Ascending aorta (tissue), 2 donors: Measurements from ENCODE around the gene OR4F6. TPM values are rescaled to one million over a fixed set of nuclear protein-coding genes. Genes with fewer than 3 reads are reported as not detected.
"Not testable (repeated sequence)": the region's sequence is repeated elsewhere in the genome, so short reads cannot be mapped to it uniquely, and the experiment has no call there.

Experiments
- DNase-seq, 2 donors: peaks; one replicate each; pipeline ENCODE4 v3.0.0-alpha.2; 2019; ENCODE audit warnings: low spot score in 2 of 2
- H3K27ac ChIP-seq, 2 donors: fragments of 200-600 bp; sonication (generic); one replicate each; pipeline ENCODE4 v1.5.1; 2016 to 2017; ENCODE audit warnings: mild to moderate bottlenecking in 1 of 2
- H3K27me3 ChIP-seq: fragments of 200-600 bp; sonication (generic); one replicate; pipeline ENCODE4 v1.5.1; 2017
- H3K36me3 ChIP-seq, 2 donors: fragments of 200-600 bp; sonication (generic); one replicate each; pipeline ENCODE4 v1.5.1; 2016
- H3K4me1 ChIP-seq, 2 donors: fragments of 200-600 bp; sonication (generic); one replicate each; pipeline ENCODE4 v1.5.1; 2016 to 2017; ENCODE audit warnings: mild to moderate bottlenecking in 1 of 2
- H3K4me3 ChIP-seq, 2 donors: fragments of 200-600 bp; sonication (generic); one replicate each; pipeline ENCODE4 v1.5.1; 2016 to 2017; ENCODE audit warnings: mild to moderate bottlenecking in 1 of 2
- H3K9me3 ChIP-seq, 2 donors: fragments of 200-600 bp; sonication (generic); one replicate each; pipeline ENCODE4 v1.5.1; 2016
- CTCF ChIP-seq, 3 experiments: fragments of 200-600 bp in 2 of 3; fragments of 450-650 bp in 1 of 3; sonication (generic) in 2 of 3; IDR thresholded peaks; one replicate each; pipeline ENCODE4 v1.5.1; 2016 to 2019; ENCODE audit warnings: antibody characterized with exemption in 3 of 3, mild to moderate bottlenecking in 1 of 3, moderate library complexity in 1 of 3
- intact Hi-C: fragments of 100-400 bp; cut with DNase I; formaldehyde crosslinking; loops from one replicate; pipeline ENCODE4 v1.15.1; 2023
- total RNA-seq: library from RNA; depleted of rRNA; stranded (reverse); fragments of >200 nt; gene quantifications from one replicate; pipeline ENCODE4 v1.1.0, GENCODE V29; 2016

The OR4F6 gene
- total RNA-seq, 1 donor from 2014 or later, result not detected

- no peaks in the 10 kb centered on the region for H3K27me3 ChIP-seq
- DNase-seq, result no peak
- H3K4me1 ChIP-seq, result no peaks in the 10 kb centered on the region
- no peak for TF ChIP-seq CTCF (IDR thresholded peaks at IDR 0.05)
- H3K9me3 ChIP-seq, result no peaks in the 10 kb centered on the region
- intact Hi-C loops, result no loop called here
- no peaks in the 10 kb centered on the region for H3K36me3 ChIP-seq
- H3K4me3 ChIP-seq, result no peak overlapping the region
- no peak overlapping the region for H3K27ac ChIP-seq
These were observed 28.2 kb upstream of the OR4F6 start for GRCh38 chr15:101775136-101775535.

GRCh38 chr15:101778576-101778975, 24.7 kb upstream of the OR4F6 start:
- H3K36me3 ChIP-seq, H3K9me3 ChIP-seq, intact Hi-C loops, H3K4me3 ChIP-seq, H3K27ac ChIP-seq, H3K4me1 ChIP-seq, H3K27me3 ChIP-seq, DNase-seq: not testable (repeated sequence)

- H3K27me3 ChIP-seq, H3K4me3 ChIP-seq, DNase-seq, intact Hi-C loops, H3K36me3 ChIP-seq, H3K9me3 ChIP-seq, H3K4me1 ChIP-seq, H3K27ac ChIP-seq: not testable (repeated sequence)
These were observed 23.1 kb upstream of the OR4F6 start for GRCh38 chr15:101780225-101780624.

- no peak for TF ChIP-seq CTCF (IDR thresholded peaks at IDR 0.05)
- no peak overlapping the region for H3K27ac ChIP-seq
- intact Hi-C loops, result no loop called here
These were observed 21.4 kb upstream of the OR4F6 start for GRCh38 chr15:101781928-101782327.

GRCh38 chr15:101784644-101785043, 18.7 kb upstream of the OR4F6 start:
- H3K4me1 ChIP-seq, result no peaks in the 10 kb centered on the region
- no peak for TF ChIP-seq CTCF (IDR thresholded peaks at IDR 0.05)
- no peak overlapping the region for H3K27ac ChIP-seq
- H3K36me3 ChIP-seq, result no peaks in the 10 kb centered on the region
- no peak overlapping the region for H3K4me3 ChIP-seq
- DNase-seq, result no peak
- H3K27me3 ChIP-seq, result no peaks in the 10 kb centered on the region
- H3K9me3 ChIP-seq, result no peaks in the 10 kb centered on the region
- intact Hi-C loops, result no loop called here

More at GRCh38 chr15:101781928-101782327, 21.4 kb upstream of the OR4F6 start:
- no peak for DNase-seq
- Histone ChIP-seq H3K4me3 (no peak overlapping the region), H3K4me1 (no peaks in the 10 kb centered on the region), H3K9me3 (no peaks in the 10 kb centered on the region), H3K36me3 (no peaks in the 10 kb centered on the region), H3K27me3 (no peaks in the 10 kb centered on the region)

- not testable (repeated sequence) for DNase-seq
These were observed 16.9 kb upstream of the OR4F6 start for GRCh38 chr15:101786422-101786821.

GRCh38 chr15:101788001-101788400, 15.3 kb upstream of the OR4F6 start:
- H3K36me3 ChIP-seq, H3K27ac ChIP-seq, H3K4me3 ChIP-seq, H3K27me3 ChIP-seq, H3K4me1 ChIP-seq, intact Hi-C loops, DNase-seq, H3K9me3 ChIP-seq: not testable (repeated sequence)

More at GRCh38 chr15:101786422-101786821, 16.9 kb upstream of the OR4F6 start:
- H3K27ac ChIP-seq, H3K4me3 ChIP-seq, H3K27me3 ChIP-seq, intact Hi-C loops, H3K4me1 ChIP-seq, H3K36me3 ChIP-seq, H3K9me3 ChIP-seq: not testable (repeated sequence)

GRCh38 chr15:101788503-101789269, 14.6 kb upstream of the OR4F6 start:
- H3K4me3 ChIP-seq, H3K9me3 ChIP-seq, H3K27ac ChIP-seq, H3K4me1 ChIP-seq, DNase-seq, H3K27me3 ChIP-seq, intact Hi-C loops, H3K36me3 ChIP-seq: not testable (repeated sequence)

- intact Hi-C loops, H3K36me3 ChIP-seq, H3K9me3 ChIP-seq, DNase-seq, H3K27me3 ChIP-seq, H3K4me1 ChIP-seq, H3K4me3 ChIP-seq, H3K27ac ChIP-seq: not testable (repeated sequence)
These were observed 12.6 kb upstream of the OR4F6 start for GRCh38 chr15:101790748-101791147.

GRCh38 chr15:101793981-101794380, 9.3 kb upstream of the OR4F6 start:
- H3K4me1 ChIP-seq, H3K36me3 ChIP-seq, H3K27ac ChIP-seq, H3K9me3 ChIP-seq, intact Hi-C loops, H3K27me3 ChIP-seq, H3K4me3 ChIP-seq, DNase-seq: not testable (repeated sequence)
